Measurements from ENCODE around the gene MB. TPM values are rescaled to one million over a fixed set of nuclear protein-coding genes. Genes with fewer than 3 reads are reported as not detected.
A peak's percentile ranks its signal among the peaks of the same experiment; 100 is the strongest.

MB gene
- total RNA-seq, 4 donors from 2014 or later, result 1.0 to 12.9 (median 2.5) TPM; not detected in 1

- H3K4me1 ChIP-seq, result peaks cover 0 to 22% (median 0%) of the 10 kb centered on the region in 3 donors
- H3K4me3 ChIP-seq, result no peak overlapping the region
- H3K9me3 ChIP-seq, result no peaks in the 10 kb centered on the region
- TF ChIP-seq POLR2A (IDR thresholded peaks at IDR 0.05) (no peak), POLR2AphosphoS5 (IDR thresholded peaks at IDR 0.05) (no peak), CTCF (IDR thresholded peaks at IDR 0.05) (no peak), EP300 (IDR thresholded peaks at IDR 0.05) (no peak)
- no peak overlapping the region for H3K27ac ChIP-seq
- peak; percentile 62 for ATAC-seq
- no peaks in the 10 kb centered on the region for H3K27me3 ChIP-seq
- no peaks in the 10 kb centered on the region for H3K36me3 ChIP-seq
- WGBS, 2 donors (ENCODE audit: low coverage in 1 of 2), result 75 to 83% methylated on average over 8 to 9 of the region's 9 CpGs
Observed at GRCh38 chr22:35601743-35602615, 15.2 kb downstream of the MB start.

- TF ChIP-seq POLR2A (IDR thresholded peaks at IDR 0.05) (no peak), CTCF (IDR thresholded peaks at IDR 0.05) (no peak), EP300 (IDR thresholded peaks at IDR 0.05) (no peak), POLR2AphosphoS5 (IDR thresholded peaks at IDR 0.05) (no peak)
- peaks cover 0 to 13% (median 0%) of the 10 kb centered on the region in 3 donors for H3K4me1 ChIP-seq
- no peaks in the 10 kb centered on the region for H3K27me3 ChIP-seq
- no peak overlapping the region for H3K4me3 ChIP-seq
- ATAC-seq, result no peak
- WGBS, 2 donors (ENCODE audit: low coverage in 1 of 2), result 94 to 97% methylated on average over 5 of the region's 5 CpGs
- H3K36me3 ChIP-seq, result no peaks in the 10 kb centered on the region
- H3K27ac ChIP-seq, result no peak overlapping the region
- no peaks in the 10 kb centered on the region for H3K9me3 ChIP-seq
Observed at GRCh38 chr22:35601013-35601580, 16.0 kb downstream of the MB start.

- 63 to 83% methylated on average over 1 to 2 of the region's 12 CpGs for WGBS, 2 donors (ENCODE audit: low coverage in 1 of 2)
- Histone ChIP-seq H3K27me3 (no peaks in the 10 kb centered on the region), H3K9me3 (no peaks in the 10 kb centered on the region), H3K4me3 (no peak overlapping the region), H3K36me3 (no peaks in the 10 kb centered on the region), H3K4me1 (peaks cover 0 to 7% (median 0%) of the 10 kb centered on the region in 3 donors), H3K27ac (no peak overlapping the region)
- TF ChIP-seq POLR2A (IDR thresholded peaks at IDR 0.05), result no peak
- TF ChIP-seq EP300 (IDR thresholded peaks at IDR 0.05), result no peak
- TF ChIP-seq POLR2AphosphoS5 (IDR thresholded peaks at IDR 0.05), result no peak
- TF ChIP-seq CTCF (IDR thresholded peaks at IDR 0.05), result no peak
- no peak for ATAC-seq
Observed at GRCh38 chr22:35600476-35600875, 16.7 kb downstream of the MB start.

- peaks cover 0 to under 1% (median 0%) of the 10 kb centered on the region in 3 donors for H3K4me1 ChIP-seq
- H3K36me3 ChIP-seq, result no peaks in the 10 kb centered on the region
- no peak overlapping the region for H3K4me3 ChIP-seq
- 77 to 90% methylated on average over 4 of the region's 4 CpGs for WGBS, 2 donors (ENCODE audit: low coverage in 1 of 2)
- no peaks in the 10 kb centered on the region for H3K27me3 ChIP-seq
- H3K9me3 ChIP-seq, result no peaks in the 10 kb centered on the region
- H3K27ac ChIP-seq, result no peak overlapping the region
- no peak for ATAC-seq
- no peak for TF ChIP-seq POLR2A (IDR thresholded peaks at IDR 0.05)
- no peak for TF ChIP-seq EP300 (IDR thresholded peaks at IDR 0.05)
- TF ChIP-seq CTCF (IDR thresholded peaks at IDR 0.05), result no peak
- TF ChIP-seq POLR2AphosphoS5 (IDR thresholded peaks at IDR 0.05), result no peak
Observed at GRCh38 chr22:35599364-35599763, 17.8 kb downstream of the MB start.

GRCh38 chr22:35598396-35598710, 18.8 kb downstream of the MB start:
- Histone ChIP-seq H3K27ac (no peak overlapping the region), H3K27me3 (no peaks in the 10 kb centered on the region), H3K36me3 (no peaks in the 10 kb centered on the region), H3K4me3 (no peak overlapping the region), H3K4me1 (peaks cover 0 to 10% (median 4%) of the 10 kb centered on the region in 3 donors), H3K9me3 (no peaks in the 10 kb centered on the region)
- WGBS, 2 donors (ENCODE audit: low coverage in 1 of 2), result 100% methylated on average over 1 of the region's 4 CpGs; no CpG with 5 or more reads in 1 of the 2 donors
- TF ChIP-seq POLR2AphosphoS5 (IDR thresholded peaks at IDR 0.05) (no peak), CTCF (IDR thresholded peaks at IDR 0.05) (no peak)
- no peak for ATAC-seq
